Measurements from ENCODE around the gene NODAL.

DNA sequence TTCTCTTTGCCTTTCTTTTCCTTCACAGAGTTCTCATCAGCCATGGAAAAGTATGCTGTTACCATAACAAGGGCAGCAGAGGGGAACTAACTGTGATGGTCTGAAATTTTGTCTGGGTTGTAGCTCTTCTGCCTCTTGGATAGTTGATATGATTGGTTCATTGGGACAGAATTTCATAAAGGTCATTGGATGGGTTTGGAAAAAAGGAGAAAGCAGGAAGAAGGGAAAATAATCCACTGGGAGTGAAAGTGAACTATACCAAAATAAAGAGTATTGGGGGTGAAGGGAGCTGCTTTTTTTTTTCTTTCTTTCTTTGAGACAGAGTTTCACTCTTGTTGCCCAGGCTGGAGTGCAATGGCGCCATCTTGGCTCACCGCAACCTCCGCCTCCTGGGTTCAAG is 31.7 kb downstream of the NODAL start:
- TF ChIP-seq, protein P1, sequence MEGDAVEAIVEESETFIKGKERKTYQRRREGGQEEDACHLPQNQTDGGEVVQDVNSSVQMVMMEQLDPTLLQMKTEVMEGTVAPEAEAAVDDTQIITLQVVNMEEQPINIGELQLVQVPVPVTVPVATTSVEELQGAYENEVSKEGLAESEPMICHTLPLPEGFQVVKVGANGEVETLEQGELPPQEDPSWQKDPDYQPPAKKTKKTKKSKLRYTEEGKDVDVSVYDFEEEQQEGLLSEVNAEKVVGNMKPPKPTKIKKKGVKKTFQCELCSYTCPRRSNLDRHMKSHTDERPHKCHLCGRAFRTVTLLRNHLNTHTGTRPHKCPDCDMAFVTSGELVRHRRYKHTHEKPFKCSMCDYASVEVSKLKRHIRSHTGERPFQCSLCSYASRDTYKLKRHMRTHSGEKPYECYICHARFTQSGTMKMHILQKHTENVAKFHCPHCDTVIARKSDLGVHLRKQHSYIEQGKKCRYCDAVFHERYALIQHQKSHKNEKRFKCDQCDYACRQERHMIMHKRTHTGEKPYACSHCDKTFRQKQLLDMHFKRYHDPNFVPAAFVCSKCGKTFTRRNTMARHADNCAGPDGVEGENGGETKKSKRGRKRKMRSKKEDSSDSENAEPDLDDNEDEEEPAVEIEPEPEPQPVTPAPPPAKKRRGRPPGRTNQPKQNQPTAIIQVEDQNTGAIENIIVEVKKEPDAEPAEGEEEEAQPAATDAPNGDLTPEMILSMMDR (IDR thresholded peaks at IDR 0.05; ENCODE audit: poor library complexity, severe bottlenecking) = no peak
- TF ChIP-seq POLR2AphosphoS5 (IDR thresholded peaks at IDR 0.05) = no peak
- TF ChIP-seq EZH2 (IDR thresholded peaks at IDR 0.05; ENCODE audit: borderline replicate concordance, insufficient read depth, low read length, poor library complexity, severe bottlenecking) = no peak
- TF ChIP-seq RAD21 (conservative IDR thresholded peaks at IDR 0.05) = no peak
- no peak for TF ChIP-seq TAF1 (IDR thresholded peaks at IDR 0.05; ENCODE audit: low read depth)
- no peak for TF ChIP-seq EP300 (conservative IDR thresholded peaks at IDR 0.05; ENCODE audit: poor library complexity, severe bottlenecking)
- no peak for TF ChIP-seq SMC3 (conservative IDR thresholded peaks at IDR 0.05; ENCODE audit: poor library complexity)
- TF ChIP-seq, protein P2, sequence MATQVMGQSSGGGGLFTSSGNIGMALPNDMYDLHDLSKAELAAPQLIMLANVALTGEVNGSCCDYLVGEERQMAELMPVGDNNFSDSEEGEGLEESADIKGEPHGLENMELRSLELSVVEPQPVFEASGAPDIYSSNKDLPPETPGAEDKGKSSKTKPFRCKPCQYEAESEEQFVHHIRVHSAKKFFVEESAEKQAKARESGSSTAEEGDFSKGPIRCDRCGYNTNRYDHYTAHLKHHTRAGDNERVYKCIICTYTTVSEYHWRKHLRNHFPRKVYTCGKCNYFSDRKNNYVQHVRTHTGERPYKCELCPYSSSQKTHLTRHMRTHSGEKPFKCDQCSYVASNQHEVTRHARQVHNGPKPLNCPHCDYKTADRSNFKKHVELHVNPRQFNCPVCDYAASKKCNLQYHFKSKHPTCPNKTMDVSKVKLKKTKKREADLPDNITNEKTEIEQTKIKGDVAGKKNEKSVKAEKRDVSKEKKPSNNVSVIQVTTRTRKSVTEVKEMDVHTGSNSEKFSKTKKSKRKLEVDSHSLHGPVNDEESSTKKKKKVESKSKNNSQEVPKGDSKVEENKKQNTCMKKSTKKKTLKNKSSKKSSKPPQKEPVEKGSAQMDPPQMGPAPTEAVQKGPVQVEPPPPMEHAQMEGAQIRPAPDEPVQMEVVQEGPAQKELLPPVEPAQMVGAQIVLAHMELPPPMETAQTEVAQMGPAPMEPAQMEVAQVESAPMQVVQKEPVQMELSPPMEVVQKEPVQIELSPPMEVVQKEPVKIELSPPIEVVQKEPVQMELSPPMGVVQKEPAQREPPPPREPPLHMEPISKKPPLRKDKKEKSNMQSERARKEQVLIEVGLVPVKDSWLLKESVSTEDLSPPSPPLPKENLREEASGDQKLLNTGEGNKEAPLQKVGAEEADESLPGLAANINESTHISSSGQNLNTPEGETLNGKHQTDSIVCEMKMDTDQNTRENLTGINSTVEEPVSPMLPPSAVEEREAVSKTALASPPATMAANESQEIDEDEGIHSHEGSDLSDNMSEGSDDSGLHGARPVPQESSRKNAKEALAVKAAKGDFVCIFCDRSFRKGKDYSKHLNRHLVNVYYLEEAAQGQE (IDR thresholded peaks at IDR 0.05; ENCODE audit: borderline replicate concordance) = no peak
- TF ChIP-seq MXI1 (conservative IDR thresholded peaks at IDR 0.05; ENCODE audit: poor library complexity, severe bottlenecking) = no peak

All from neural cell (in vitro differentiated cells).